MCF 10A (cell line): ENCODE measurements around the gene SLC10A7. TPM values are rescaled to one million over a fixed set of nuclear protein-coding genes. Genes with fewer than 3 reads are reported as not detected.

Experiments
- BruUV-seq: library from RNA; stranded (reverse); fragments of 400-500 nt; replicated peaks from 2 replicates; lab custom pipeline; 2021; lab: Mats Ljungman, UMichigan
- CTCF ChIA-PET: fragments of 300-600 bp; sonication (Branson Sonifier 250); formaldehyde crosslinking; extraction: SDS; loops from one replicate; lab custom pipeline; 2021; ENCODE audit warnings: antibody characterized with exemption, inconsistent platforms; lab: Yijun Ruan, JAX
- POLR2A ChIA-PET: fragments of 300-600, 350-650 bp; sonication (Branson Sonifier 250); formaldehyde crosslinking; extraction: SDS; loops from one replicate; lab custom pipeline; 2020; ENCODE audit warnings: antibody characterized with exemption, inconsistent platforms; lab: Yijun Ruan, JAX
- DNase-seq: peaks from one replicate; pipeline ENCODE4 v3.0.0-alpha.2; 2018; ENCODE audit not compliant: unreplicated experiment
- H3K27ac Mint-ChIP-seq: one replicate; pipeline ENCODE4 v1.8.0; 2022; ENCODE audit warnings: mild to moderate bottlenecking, low read depth, mixed read lengths; ENCODE audit not compliant: unreplicated experiment
- H3K27me3 Mint-ChIP-seq: one replicate; pipeline ENCODE4 v1.8.0; 2022; ENCODE audit warnings: mixed read lengths; ENCODE audit not compliant: insufficient read depth, unreplicated experiment
- H3K36me3 Mint-ChIP-seq: one replicate; pipeline ENCODE4 v1.8.0; 2022; ENCODE audit warnings: mild to moderate bottlenecking, moderate library complexity, mixed read lengths; ENCODE audit not compliant: insufficient read depth, unreplicated experiment
- H3K4me1 Mint-ChIP-seq: one replicate; pipeline ENCODE4 v1.8.0; 2022; ENCODE audit warnings: mixed read lengths; ENCODE audit not compliant: insufficient read depth, unreplicated experiment
- H3K4me3 Mint-ChIP-seq: one replicate; pipeline ENCODE4 v1.8.0; 2022; ENCODE audit warnings: mild to moderate bottlenecking, moderate library complexity, mixed read lengths; ENCODE audit not compliant: unreplicated experiment
- H3K9me3 Mint-ChIP-seq: one replicate; pipeline ENCODE4 v1.8.0; 2022; ENCODE audit warnings: mixed read lengths; ENCODE audit not compliant: unreplicated experiment
- intact Hi-C: fragments of 100-400 bp; cut with micrococcal nuclease; formaldehyde crosslinking; loops from 2 replicates; pipeline ENCODE4 v1.14.1; 2022
- total RNA-seq: library from RNA; stranded (reverse); gene quantifications from 2 replicates; pipeline ENCODE4 v1.2.3, GENCODE V29; 2022
- TF ChIP-seq, protein P1 (sequence below): fragments of 200-600 bp; IDR thresholded peaks from one replicate; pipeline ENCODE4 v1.8.0; 2022; ENCODE audit warnings: antibody characterized with exemption, mild to moderate bottlenecking; ENCODE audit not compliant: unreplicated experiment

SLC10A7 gene
- total RNA-seq, 1 experiment from 2014 or later = 23.0 TPM

DNA sequence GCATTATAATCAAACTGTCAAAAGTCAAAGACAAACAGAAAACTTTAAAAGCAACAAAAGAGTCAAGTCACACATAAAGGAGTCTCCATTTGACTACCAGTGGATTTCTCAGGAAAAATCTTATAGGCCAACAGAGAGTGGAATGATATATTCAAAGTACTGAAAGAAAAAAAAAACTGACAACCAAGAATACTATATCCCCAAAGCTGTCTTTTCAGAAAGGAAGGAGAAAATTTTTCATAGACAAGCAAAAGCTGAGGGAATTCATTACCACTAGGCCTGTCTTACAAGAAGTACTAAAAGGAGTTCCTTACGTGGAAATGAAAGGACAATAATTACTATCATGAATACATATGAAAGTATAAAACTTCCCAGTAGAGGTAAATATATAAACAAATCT lies 39.0 kb downstream of the SLC10A7 start:
- intact Hi-C loops = no loop called here
- Mint-ChIP-seq H3K9me3 (peaks cover 10% of the 10 kb centered on the region), H3K27ac (no peak overlapping the region), H3K27me3 (no peaks in the 10 kb centered on the region), H3K36me3 (peaks cover 11% of the 10 kb centered on the region), H3K4me3 (no peak overlapping the region), H3K4me1 (no peaks in the 10 kb centered on the region)
- no peak for DNase-seq
- CTCF ChIA-PET = interaction anchor here (0.7 kb wide), 1 partner anchor 362 kb away, joined by 3 read pairs; no protein-coding TSS in a partner anchor
- POLR2A ChIA-PET = no interaction called here
- no TSS peak for BruUV-seq
- TF ChIP-seq, protein P1, sequence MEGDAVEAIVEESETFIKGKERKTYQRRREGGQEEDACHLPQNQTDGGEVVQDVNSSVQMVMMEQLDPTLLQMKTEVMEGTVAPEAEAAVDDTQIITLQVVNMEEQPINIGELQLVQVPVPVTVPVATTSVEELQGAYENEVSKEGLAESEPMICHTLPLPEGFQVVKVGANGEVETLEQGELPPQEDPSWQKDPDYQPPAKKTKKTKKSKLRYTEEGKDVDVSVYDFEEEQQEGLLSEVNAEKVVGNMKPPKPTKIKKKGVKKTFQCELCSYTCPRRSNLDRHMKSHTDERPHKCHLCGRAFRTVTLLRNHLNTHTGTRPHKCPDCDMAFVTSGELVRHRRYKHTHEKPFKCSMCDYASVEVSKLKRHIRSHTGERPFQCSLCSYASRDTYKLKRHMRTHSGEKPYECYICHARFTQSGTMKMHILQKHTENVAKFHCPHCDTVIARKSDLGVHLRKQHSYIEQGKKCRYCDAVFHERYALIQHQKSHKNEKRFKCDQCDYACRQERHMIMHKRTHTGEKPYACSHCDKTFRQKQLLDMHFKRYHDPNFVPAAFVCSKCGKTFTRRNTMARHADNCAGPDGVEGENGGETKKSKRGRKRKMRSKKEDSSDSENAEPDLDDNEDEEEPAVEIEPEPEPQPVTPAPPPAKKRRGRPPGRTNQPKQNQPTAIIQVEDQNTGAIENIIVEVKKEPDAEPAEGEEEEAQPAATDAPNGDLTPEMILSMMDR = no peak

DNA sequence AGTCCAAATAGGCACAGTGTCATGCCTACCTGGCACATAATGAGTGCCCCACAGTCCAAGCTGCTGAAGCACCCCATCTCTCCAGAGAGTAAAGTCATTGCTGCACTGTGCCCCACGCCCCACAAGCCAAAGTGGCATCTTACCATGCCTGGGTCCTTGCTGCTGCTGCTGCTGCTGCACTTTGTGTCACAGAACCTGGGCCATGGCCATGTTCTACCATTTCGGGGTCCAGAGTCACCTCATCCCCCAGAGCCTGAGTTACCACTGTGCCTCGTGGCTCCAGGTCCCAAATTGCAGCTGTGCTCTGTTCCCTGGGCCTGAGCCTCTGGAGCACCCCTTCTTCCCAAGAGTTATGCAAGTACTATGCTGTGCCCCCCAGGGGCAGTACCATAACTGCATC lies 40.5 kb downstream of the SLC10A7 start:
- H3K4me1 Mint-ChIP-seq = no peaks in the 10 kb centered on the region
- no peak for DNase-seq
- POLR2A ChIA-PET = interaction anchor here (1.1 to 1.7 kb wide), 2 partner anchors 12 to 13 kb away, joined by 3 to 5 read pairs; no protein-coding TSS in a partner anchor
- BruUV-seq = no TSS peak
- TF ChIP-seq, protein P1 = no peak
- H3K4me3 Mint-ChIP-seq = no peak overlapping the region
- no peaks in the 10 kb centered on the region for H3K27me3 Mint-ChIP-seq
- H3K36me3 Mint-ChIP-seq = no peaks in the 10 kb centered on the region
- CTCF ChIA-PET = interaction anchor here (0.6 kb wide), 1 partner anchor 1313 kb away, joined by 3 read pairs; no protein-coding TSS in a partner anchor
- intact Hi-C loops = no loop called here
- no peak overlapping the region for H3K27ac Mint-ChIP-seq
- peaks cover 10% of the 10 kb centered on the region for H3K9me3 Mint-ChIP-seq

- no peak overlapping the region for H3K27ac Mint-ChIP-seq
- no peaks in the 10 kb centered on the region for H3K36me3 Mint-ChIP-seq
- no TSS peak for BruUV-seq
- no peaks in the 10 kb centered on the region for H3K4me1 Mint-ChIP-seq
- ChIA-PET CTCF (interaction anchor here (0.9 kb wide), 1 partner anchor 10 kb away, joined by 4 read pairs; no protein-coding TSS in a partner anchor), POLR2A (interaction anchor here (0.9 kb wide), 1 partner anchor 16 kb away, joined by 3 read pairs; no protein-coding TSS in a partner anchor)
- TF ChIP-seq, protein P1 = no peak
- H3K4me3 Mint-ChIP-seq = no peak overlapping the region
- H3K27me3 Mint-ChIP-seq = no peaks in the 10 kb centered on the region
- intact Hi-C loops = no loop called here
- no peak for DNase-seq
- H3K9me3 Mint-ChIP-seq = peaks cover 10% of the 10 kb centered on the region
Measured at GRCh38 chr4:146478009-146478408, 43.7 kb downstream of the SLC10A7 start.

GRCh38 chr4:146477054-146477453 lies 44.7 kb downstream of the SLC10A7 start:
- H3K27ac Mint-ChIP-seq = no peak overlapping the region
- peaks cover 5% of the 10 kb centered on the region for H3K9me3 Mint-ChIP-seq
- CTCF ChIA-PET = interaction anchor here (0.6 kb wide), 1 partner anchor 133 kb away, joined by 3 read pairs; no protein-coding TSS in a partner anchor
- no peaks in the 10 kb centered on the region for H3K27me3 Mint-ChIP-seq
- H3K4me3 Mint-ChIP-seq = no peak overlapping the region
- POLR2A ChIA-PET = interaction anchor here (0.6 to 0.9 kb wide), 4 partner anchors 15 to 429 kb away, joined by 3 to 4 read pairs (median 3); no protein-coding TSS in a partner anchor
- intact Hi-C loops = no loop called here
- H3K36me3 Mint-ChIP-seq = no peaks in the 10 kb centered on the region
- no peak for DNase-seq
- BruUV-seq = no TSS peak
- TF ChIP-seq, protein P1 = no peak
- H3K4me1 Mint-ChIP-seq = no peaks in the 10 kb centered on the region
